ENCODE data around the gene VPS35. TPM values are rescaled to one million over a fixed set of nuclear protein-coding genes. Genes with fewer than 3 reads are reported as not detected.

The VPS35 gene
- total RNA-seq, 1 donor from 2014 or later = 102 TPM

- Mint-ChIP-seq H3K36me3 (ENCODE audit: low read depth) (peaks cover 8% of the 10 kb centered on the region), H3K4me1 (no peaks in the 10 kb centered on the region), H3K9me3 (no peaks in the 10 kb centered on the region), H3K27me3 (ENCODE audit: low read depth) (no peaks in the 10 kb centered on the region), H3K4me3 (no peak overlapping the region), H3K27ac (ENCODE audit: unreplicated experiment) (no peak overlapping the region)
- DNase-seq (ENCODE audit: low read depth, low spot score) = no peak
- TF ChIP-seq, protein P1, sequence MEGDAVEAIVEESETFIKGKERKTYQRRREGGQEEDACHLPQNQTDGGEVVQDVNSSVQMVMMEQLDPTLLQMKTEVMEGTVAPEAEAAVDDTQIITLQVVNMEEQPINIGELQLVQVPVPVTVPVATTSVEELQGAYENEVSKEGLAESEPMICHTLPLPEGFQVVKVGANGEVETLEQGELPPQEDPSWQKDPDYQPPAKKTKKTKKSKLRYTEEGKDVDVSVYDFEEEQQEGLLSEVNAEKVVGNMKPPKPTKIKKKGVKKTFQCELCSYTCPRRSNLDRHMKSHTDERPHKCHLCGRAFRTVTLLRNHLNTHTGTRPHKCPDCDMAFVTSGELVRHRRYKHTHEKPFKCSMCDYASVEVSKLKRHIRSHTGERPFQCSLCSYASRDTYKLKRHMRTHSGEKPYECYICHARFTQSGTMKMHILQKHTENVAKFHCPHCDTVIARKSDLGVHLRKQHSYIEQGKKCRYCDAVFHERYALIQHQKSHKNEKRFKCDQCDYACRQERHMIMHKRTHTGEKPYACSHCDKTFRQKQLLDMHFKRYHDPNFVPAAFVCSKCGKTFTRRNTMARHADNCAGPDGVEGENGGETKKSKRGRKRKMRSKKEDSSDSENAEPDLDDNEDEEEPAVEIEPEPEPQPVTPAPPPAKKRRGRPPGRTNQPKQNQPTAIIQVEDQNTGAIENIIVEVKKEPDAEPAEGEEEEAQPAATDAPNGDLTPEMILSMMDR (conservative IDR thresholded peaks at IDR 0.05) = no peak
Measured at GRCh38 chr16:46612121-46612520, 76.9 kb downstream of the VPS35 start.

GRCh38 chr16:46607529-46607928, 81.4 kb downstream of the VPS35 start:
- peaks cover 14% of the 10 kb centered on the region for H3K36me3 Mint-ChIP-seq (ENCODE audit: low read depth)
- H3K27ac Mint-ChIP-seq (ENCODE audit: unreplicated experiment) = no peak overlapping the region
- DNase-seq (ENCODE audit: low read depth, low spot score) = no peak
- no peaks in the 10 kb centered on the region for H3K9me3 Mint-ChIP-seq
- no peaks in the 10 kb centered on the region for H3K4me1 Mint-ChIP-seq
- TF ChIP-seq, protein P1 (conservative IDR thresholded peaks at IDR 0.05) = peak; percentile 65
- H3K27me3 Mint-ChIP-seq (ENCODE audit: low read depth) = no peaks in the 10 kb centered on the region
- H3K4me3 Mint-ChIP-seq = no peak overlapping the region

- H3K9me3 Mint-ChIP-seq = no peaks in the 10 kb centered on the region
- TF ChIP-seq, protein P1 (conservative IDR thresholded peaks at IDR 0.05) = no peak
- H3K27me3 Mint-ChIP-seq (ENCODE audit: low read depth) = no peaks in the 10 kb centered on the region
- H3K4me3 Mint-ChIP-seq = no peak overlapping the region
- DNase-seq (ENCODE audit: low read depth, low spot score) = no peak
- H3K27ac Mint-ChIP-seq (ENCODE audit: unreplicated experiment) = no peak overlapping the region
- peaks cover 14% of the 10 kb centered on the region for H3K36me3 Mint-ChIP-seq (ENCODE audit: low read depth)
- no peaks in the 10 kb centered on the region for H3K4me1 Mint-ChIP-seq
Measured at GRCh38 chr16:46606231-46606630, 82.7 kb downstream of the VPS35 start.

Other genes with a start within 250 kb of the VPS35 start
- gene SHCBP1, start 67.8 kb downstream of the VPS35 start, total RNA-seq = 18.7 and 19.2 TPM in 2 replicates
- 96.1 and 101 TPM in 2 replicates for gene ORC6, start 481 bp upstream of the VPS35 start, total RNA-seq
- gene MYLK3, start 59.2 kb upstream of the VPS35 start, total RNA-seq = 0.33 and 1.0 TPM in 2 replicates
- 19.2 and 19.6 TPM in 2 replicates for gene C16orf87, start 142.0 kb upstream of the VPS35 start, total RNA-seq
- 46.0 and 46.1 TPM in 2 replicates for gene GPT2, start 195.2 kb upstream of the VPS35 start, total RNA-seq

All from neural crest cell (in vitro differentiated cells).